GM21390 (cell line): ENCODE data around the gene COL4A3.

Experiments used
- ATAC-seq: cut with Tn5 transposase; IDR thresholded peaks from one replicate; pipeline ENCODE4 v1.9.1; 2021; ENCODE audit not compliant: unreplicated experiment

COL4A3 gene

DNA sequence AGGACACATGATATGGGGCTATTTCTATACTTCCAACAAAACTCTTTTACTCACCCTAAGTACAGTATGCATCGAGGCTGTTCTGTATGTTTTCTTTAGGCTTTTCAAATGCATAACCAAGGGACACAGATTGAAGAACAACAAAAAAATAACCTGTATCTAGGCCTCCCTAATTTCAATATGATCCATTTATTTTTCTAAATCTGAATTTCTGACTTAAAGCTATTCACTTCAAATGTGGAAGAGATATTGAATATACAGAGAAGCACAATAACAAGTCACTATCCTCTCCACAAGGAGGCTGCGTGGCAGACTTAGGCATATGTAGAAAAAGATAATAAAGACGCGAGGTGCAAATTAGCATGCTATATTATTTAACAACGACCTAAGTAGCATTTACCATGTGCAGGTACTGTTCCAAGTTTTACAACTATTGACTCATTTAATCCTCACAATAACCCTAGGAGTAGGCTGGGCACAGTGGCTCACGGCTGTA, 121.4 kb downstream of the COL4A3 start:
- no peak for ATAC-seq

DNA sequence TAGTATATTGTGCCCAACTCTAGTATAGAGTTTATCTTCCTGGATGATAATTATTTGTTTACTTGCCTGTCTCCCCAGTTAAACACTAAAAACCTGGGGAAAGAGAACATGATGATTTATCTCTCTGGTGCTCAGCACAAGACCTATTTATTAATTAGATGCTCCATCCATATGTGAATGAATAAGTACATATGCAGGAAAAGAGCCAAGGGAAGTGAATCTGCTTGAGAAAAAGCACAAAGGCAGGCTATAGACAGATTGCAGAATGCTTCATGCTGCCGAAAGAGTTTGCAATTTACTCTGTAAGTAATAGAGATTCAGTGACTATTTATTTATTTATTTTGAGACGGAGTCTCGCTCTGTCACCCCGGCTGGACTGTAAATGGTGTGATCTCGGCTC, 123.3 kb downstream of the COL4A3 start:
- no peak for ATAC-seq

DNA sequence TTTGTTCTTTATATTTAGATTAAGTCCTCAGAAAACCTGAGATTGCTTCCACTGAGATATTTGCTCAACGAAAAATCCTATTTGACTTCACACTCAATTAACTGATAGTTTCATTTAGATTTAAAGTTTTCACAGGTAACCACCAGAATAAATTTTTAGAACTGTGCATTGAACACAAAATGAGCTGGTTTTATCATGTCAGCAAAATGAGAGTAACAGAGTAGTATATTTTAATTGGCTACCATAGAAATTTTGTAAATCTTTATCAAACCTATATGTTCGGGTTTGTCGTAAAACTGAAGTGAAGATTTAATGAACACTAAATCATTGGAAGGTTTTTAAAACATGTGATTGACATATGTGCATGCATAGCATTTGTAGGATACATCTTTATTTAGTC, 127.9 kb downstream of the COL4A3 start:
- ATAC-seq = no peak

- no peak for ATAC-seq
These were observed 129.1 kb downstream of the COL4A3 start for GRCh38 chr2:227293531-227293930.

GRCh38 chr2:227295806-227296205, 131.4 kb downstream of the COL4A3 start:
- no peak for ATAC-seq

GRCh38 chr2:227296671-227297405, 132.4 kb downstream of the COL4A3 start:
- ATAC-seq = no peak

DNA sequence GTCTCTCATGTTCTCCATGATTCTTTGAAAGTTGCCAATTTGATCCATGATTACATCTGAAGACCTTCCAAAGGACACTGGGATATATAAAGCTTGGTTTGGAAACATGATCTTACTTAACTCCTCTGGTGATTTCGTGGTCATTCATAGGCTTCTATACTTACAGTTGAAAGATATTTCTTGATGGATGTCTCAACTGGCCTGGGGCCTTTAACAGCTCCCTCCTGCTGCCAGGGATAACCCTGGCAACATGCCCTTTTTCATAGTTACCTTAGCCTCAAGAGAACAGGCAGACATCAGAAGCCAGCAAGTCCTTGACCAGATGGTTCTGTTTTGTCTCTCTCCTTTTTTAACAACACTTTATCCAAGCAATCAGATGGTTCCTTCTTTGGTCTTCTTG, 137.1 kb downstream of the COL4A3 start:
- ATAC-seq = no peak

- ATAC-seq = peak; percentile 94
These were observed 144.4 kb downstream of the COL4A3 start for GRCh38 chr2:227308784-227309183.

DNA sequence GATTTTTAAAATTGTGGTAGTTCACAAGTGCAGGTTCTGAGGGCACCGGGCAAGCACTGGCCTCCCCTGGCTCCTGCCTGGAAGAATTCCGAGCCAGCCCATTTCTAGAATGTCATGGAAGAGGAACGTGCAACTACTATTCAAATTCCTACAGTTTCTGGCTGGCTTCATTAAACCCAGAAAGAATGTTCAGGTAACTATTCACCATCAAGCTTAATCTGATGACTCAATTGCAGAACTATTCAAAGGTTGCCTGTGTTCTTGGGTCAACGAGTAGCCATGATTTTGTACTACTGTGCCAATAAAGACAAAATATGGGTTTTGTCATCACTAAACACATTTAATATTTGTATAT, 146.3 kb downstream of the COL4A3 start:
- no peak for ATAC-seq

DNA sequence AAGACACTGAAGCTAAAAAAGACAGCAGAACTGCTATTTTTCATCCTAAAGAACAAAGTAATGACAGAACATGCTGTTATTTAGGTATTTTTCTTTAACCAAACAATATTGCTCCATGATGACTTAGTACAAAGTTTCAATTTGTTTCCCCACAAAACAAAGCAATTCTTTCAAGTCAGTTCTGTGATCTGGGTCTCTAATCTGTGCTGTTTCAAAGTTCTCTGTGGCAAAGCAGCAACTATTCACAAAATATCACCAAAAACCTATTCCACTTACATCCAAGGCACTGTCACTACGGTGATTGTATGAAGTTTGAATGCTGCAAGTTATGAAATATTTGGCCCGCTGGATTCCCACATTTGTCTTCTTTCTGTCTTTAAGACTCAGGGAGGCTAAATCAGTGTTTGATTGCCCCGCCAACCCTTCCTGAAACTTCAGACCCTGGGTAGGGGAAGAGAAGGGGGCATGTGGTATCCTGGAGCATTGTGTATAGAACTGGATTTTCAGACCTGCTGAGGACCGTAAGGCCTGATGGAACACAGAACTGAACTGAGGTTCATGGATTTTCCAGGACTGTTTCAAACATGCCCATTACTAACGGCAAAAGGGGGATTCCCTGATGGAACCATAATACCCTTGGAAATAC, 147.6 kb downstream of the COL4A3 start:
- ATAC-seq = no peak

GRCh38 chr2:227312579-227312978, 148.2 kb downstream of the COL4A3 start:
- no peak for ATAC-seq

GRCh38 chr2:227313310-227313709, 148.9 kb downstream of the COL4A3 start:
- no peak for ATAC-seq

DNA sequence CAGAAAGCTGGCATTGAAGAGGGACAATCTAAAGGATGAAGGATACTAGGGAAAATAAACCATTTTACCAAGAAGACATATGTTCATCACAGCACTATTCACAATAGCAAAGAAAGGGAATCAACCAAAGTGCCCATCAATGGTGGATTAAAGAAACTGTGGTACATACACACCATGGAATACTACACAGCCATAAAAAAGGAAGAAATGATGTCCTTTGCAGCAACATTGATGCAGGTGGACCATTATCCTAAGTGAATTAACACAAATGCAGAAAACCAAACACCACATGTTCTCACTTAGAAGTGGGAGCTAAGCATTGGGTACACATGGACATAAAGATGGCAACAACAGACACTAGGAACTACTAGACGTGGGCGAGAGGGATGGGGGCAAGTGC, 153.4 kb downstream of the COL4A3 start:
- ATAC-seq = no peak

DNA sequence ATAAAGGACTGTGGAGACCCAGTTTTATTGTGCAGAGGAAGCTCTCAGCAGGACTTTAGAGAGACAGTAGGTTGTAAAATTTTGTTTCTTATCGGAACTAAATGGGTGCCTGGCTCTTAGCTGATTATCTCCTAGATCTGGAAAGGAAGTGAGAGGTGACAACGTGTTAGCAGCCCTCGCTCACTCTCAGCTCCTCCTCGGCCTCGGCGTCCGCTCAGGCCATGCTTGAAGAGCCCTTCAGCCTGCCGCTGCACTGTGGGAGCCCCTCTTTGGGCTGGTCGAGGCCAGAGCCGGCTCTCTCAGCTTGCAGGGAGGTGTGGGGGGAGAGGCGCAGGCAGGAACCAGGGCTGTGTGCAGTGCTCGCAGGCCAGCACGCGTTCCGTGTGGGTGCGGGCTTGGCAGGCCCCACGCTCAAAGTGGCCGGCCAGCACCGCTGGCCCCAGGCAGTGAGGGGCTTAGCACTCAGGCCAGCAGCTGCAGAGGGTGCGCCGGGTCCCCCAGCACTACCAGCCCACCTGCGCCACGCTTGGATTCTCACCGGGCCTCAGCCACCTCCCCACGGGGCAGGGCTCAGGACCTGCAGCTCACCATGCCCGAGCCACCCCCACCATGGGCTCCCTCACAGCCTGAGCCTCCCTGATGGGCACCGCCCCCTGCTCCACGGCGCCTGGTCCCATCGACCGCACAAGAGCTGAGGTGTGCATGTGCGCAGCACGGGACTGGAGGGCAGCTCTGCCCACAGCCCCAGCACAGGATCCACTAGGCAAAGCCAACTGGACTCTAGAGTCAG, 156.1 kb downstream of the COL4A3 start:
- no peak for ATAC-seq

- ATAC-seq = no peak
These were observed 158.2 kb downstream of the COL4A3 start for GRCh38 chr2:227322530-227323205.

DNA sequence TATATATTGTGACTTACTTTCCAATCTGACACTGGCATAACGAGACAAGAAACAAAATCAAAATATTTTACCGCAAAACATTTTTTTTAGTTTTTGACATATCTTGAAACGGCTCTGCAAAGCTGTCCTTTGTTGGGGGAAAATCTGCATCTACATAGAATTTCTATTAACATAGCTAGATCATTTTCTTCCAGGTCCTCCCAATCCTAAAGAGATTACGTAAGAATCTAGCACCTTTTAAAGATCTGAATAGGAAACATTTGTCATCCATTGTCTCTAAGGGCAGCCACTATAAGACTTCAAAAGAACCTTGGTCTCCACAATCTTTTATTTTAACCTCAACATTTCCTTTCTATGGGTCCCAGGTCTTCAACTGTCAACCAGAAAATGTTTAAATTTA, 159.4 kb downstream of the COL4A3 start:
- ATAC-seq = no peak

- ATAC-seq = no peak
These were observed 160.2 kb downstream of the COL4A3 start for GRCh38 chr2:227324642-227324994.

GRCh38 chr2:227324995-227325838, 160.8 kb downstream of the COL4A3 start, which contains the start of gene MFF:
Gene MFF (plus strand): TSS chr2:227325251. CDS start chr2:227330666, 5,415 bp downstream.
- ATAC-seq = peak; percentile 96

GRCh38 chr2:227325839-227326195, 161.4 kb downstream of the COL4A3 start:
- ATAC-seq = no peak

GRCh38 chr2:227326783-227327182, 162.4 kb downstream of the COL4A3 start:
- ATAC-seq = no peak
